Mesothelial cell of epicardium (in vitro differentiated cells): Measurements from ENCODE around the gene PTBP1. TPM values are rescaled to one million over a fixed set of nuclear protein-coding genes. Genes with fewer than 3 reads are reported as not detected.

Source experiments
- DNase-seq, 2 experiments: peaks; one replicate each; pipeline ENCODE4 v3.0.0; 2021; ENCODE audit warnings: low spot score in 2 of 2; ENCODE audit not compliant: unreplicated experiment in 2 of 2
- H3K27ac Mint-ChIP-seq: 2 replicates; pipeline ENCODE4 v1.8.0; 2021; ENCODE audit warnings: mixed read lengths
- H3K27me3 Mint-ChIP-seq: 2 replicates; pipeline ENCODE4 v1.8.0; 2021; ENCODE audit warnings: low read depth, mixed read lengths
- H3K36me3 Mint-ChIP-seq: 2 replicates; pipeline ENCODE4 v1.8.0; 2021; ENCODE audit warnings: mixed read lengths
- H3K4me1 Mint-ChIP-seq: 2 replicates; pipeline ENCODE4 v1.8.0; 2021; ENCODE audit warnings: mixed read lengths
- H3K4me3 Mint-ChIP-seq: 2 replicates; pipeline ENCODE4 v1.8.0; 2021; ENCODE audit warnings: mild to moderate bottlenecking, moderate library complexity, mixed read lengths
- H3K9me3 Mint-ChIP-seq: 2 replicates; pipeline ENCODE4 v1.8.0; 2021; ENCODE audit warnings: mixed read lengths
- CTCF ChIP-seq: fragments of 200-600 bp; sonication (generic); IDR thresholded peaks from one replicate; pipeline ENCODE4 v1.5.0; 2021; ENCODE audit warnings: antibody characterized with exemption; ENCODE audit not compliant: unreplicated experiment
- total RNA-seq: library from RNA; stranded (reverse); gene quantifications from 3 replicates; pipeline ENCODE4 v1.2.1, GENCODE V29; 2021

PTBP1 gene
- total RNA-seq, 1 donor from 2014 or later = 447 TPM

GRCh38 chr19:788983-789700 lies 8.1 kb upstream of the PTBP1 start:
- no peak for TF ChIP-seq CTCF
- H3K4me1 Mint-ChIP-seq = peaks cover 26% of the 10 kb centered on the region
- H3K27me3 Mint-ChIP-seq = no peaks in the 10 kb centered on the region
- H3K27ac Mint-ChIP-seq = peak overlapping the region; percentile 82
- no peaks in the 10 kb centered on the region for H3K9me3 Mint-ChIP-seq
- H3K4me3 Mint-ChIP-seq = no peak overlapping the region
- H3K36me3 Mint-ChIP-seq = no peaks in the 10 kb centered on the region
- no peak for DNase-seq

- peaks cover 23% of the 10 kb centered on the region for H3K4me1 Mint-ChIP-seq
- no peaks in the 10 kb centered on the region for H3K27me3 Mint-ChIP-seq
- H3K36me3 Mint-ChIP-seq = no peaks in the 10 kb centered on the region
- H3K9me3 Mint-ChIP-seq = no peaks in the 10 kb centered on the region
- H3K27ac Mint-ChIP-seq = peak overlapping the region; percentile 82
- DNase-seq = no peak
- H3K4me3 Mint-ChIP-seq = no peak overlapping the region
- no peak for TF ChIP-seq CTCF
These were observed 7.6 kb upstream of the PTBP1 start for GRCh38 chr19:789701-790060.

GRCh38 chr19:791007-791566 lies 6.2 kb upstream of the PTBP1 start:
- no peak for DNase-seq
- H3K27ac Mint-ChIP-seq = peak overlapping the region; percentile 85
- no peaks in the 10 kb centered on the region for H3K27me3 Mint-ChIP-seq
- H3K9me3 Mint-ChIP-seq = no peaks in the 10 kb centered on the region
- peaks cover 22% of the 10 kb centered on the region for H3K4me1 Mint-ChIP-seq
- no peak for TF ChIP-seq CTCF
- no peak overlapping the region for H3K4me3 Mint-ChIP-seq
- H3K36me3 Mint-ChIP-seq = no peaks in the 10 kb centered on the region

GRCh38 chr19:791567-792305 lies 5.5 kb upstream of the PTBP1 start:
- H3K4me3 Mint-ChIP-seq = no peak overlapping the region
- no peak for DNase-seq
- no peaks in the 10 kb centered on the region for H3K27me3 Mint-ChIP-seq
- H3K4me1 Mint-ChIP-seq = peaks cover 24% of the 10 kb centered on the region
- TF ChIP-seq CTCF = no peak
- peak overlapping the region; percentile 86 for H3K27ac Mint-ChIP-seq
- H3K36me3 Mint-ChIP-seq = no peaks in the 10 kb centered on the region
- no peaks in the 10 kb centered on the region for H3K9me3 Mint-ChIP-seq

GRCh38 chr19:792306-792885 lies 4.9 kb upstream of the PTBP1 start:
- no peak for TF ChIP-seq CTCF
- DNase-seq = no peak
- peak overlapping the region; percentile 86 for H3K27ac Mint-ChIP-seq
- H3K4me1 Mint-ChIP-seq = peaks cover 26% of the 10 kb centered on the region
- H3K27me3 Mint-ChIP-seq = no peaks in the 10 kb centered on the region
- H3K36me3 Mint-ChIP-seq = no peaks in the 10 kb centered on the region
- H3K9me3 Mint-ChIP-seq = no peaks in the 10 kb centered on the region
- no peak overlapping the region for H3K4me3 Mint-ChIP-seq
